GM12878 (cell line): ENCODE results near the gene KLHL7. TPM values are rescaled to one million over a fixed set of nuclear protein-coding genes. Genes with fewer than 3 reads are reported as not detected.
"Not testable (repeated sequence)": the region's sequence is repeated elsewhere in the genome, so short reads cannot be mapped to it uniquely, and the experiment has no call there.

Source experiments
- ATAC-seq: fragments of 200-7000 bp; cut with Tn5 transposase; 3 replicates; pipeline ENCODE4 v1.9.1; 2020; ENCODE audit warnings: mild to moderate bottlenecking, moderate library complexity
- BruUV-seq: library from RNA; stranded (reverse); fragments of 400-500 nt; replicated peaks from 2 replicates; lab custom pipeline; 2021; lab: Mats Ljungman, UMichigan
- CTCF ChIA-PET: fragments of 300-600 bp; sonication (Branson Sonifier 250); formaldehyde crosslinking; extraction: SDS; loops from one replicate; lab custom pipeline; 2021; ENCODE audit warnings: inconsistent platforms; lab: Yijun Ruan, JAX
- POLR2A ChIA-PET: fragments of 350-600 bp; formaldehyde crosslinking; extraction: SDS; loops from one replicate; lab custom pipeline; 2021; ENCODE audit warnings: inconsistent platforms; lab: Charles Lee
- RAD21 ChIA-PET: fragments of 300-600 bp; sonication (Branson Sonifier 250); formaldehyde crosslinking; loops from one replicate; lab custom pipeline; 2023; ENCODE audit warnings: antibody characterized with exemption; ENCODE audit not compliant: unreplicated experiment; lab: Charles Lee
- SMC1A ChIA-PET: fragments of 300-600 bp; sonication (Branson Sonifier 250); formaldehyde crosslinking; loops from one replicate; lab custom pipeline; 2023; ENCODE audit not compliant: unreplicated experiment, uncharacterized antibody; lab: Charles Lee
- DNase-seq: peaks from one replicate; pipeline ENCODE4 v3.0.0-alpha.2; 2011; ENCODE audit warnings: low read depth, low spot score
- FAIRE-seq: peaks from 3 replicates; lab custom pipeline; 2011; peaks lifted over from hg19 to GRCh38; lab: Jason Lieb, UNC
- H2AFZ ChIP-seq: 2 replicates; pipeline ENCODE4 v1.6.0; 2011; ENCODE audit warnings: low read depth, low read length, control low read depth; ENCODE audit not compliant: control insufficient read depth
- H3K27ac ChIP-seq: 2 replicates; pipeline ENCODE4 v1.5.1; 2011; ENCODE audit warnings: control low read depth; ENCODE audit not compliant: control insufficient read depth, insufficient read depth
- H3K27me3 ChIP-seq, 2 experiments: replicated peaks in 1 of 2; 2 replicates each; pipeline versions ENCODE4 v1.6.0 to v1.6.1; 2011; ENCODE audit warnings: low read length in 1 of 2; ENCODE audit not compliant: control insufficient read depth in 2 of 2, insufficient read depth in 2 of 2
- H3K36me3 ChIP-seq, 2 experiments: 2 replicates each; pipeline ENCODE4 v1.5.1; 2011; ENCODE audit warnings: low read length in 1 of 2; ENCODE audit not compliant: control insufficient read depth in 2 of 2, insufficient read depth in 2 of 2
- H3K4me1 ChIP-seq: 2 replicates; pipeline ENCODE4 v1.6.1; 2011; ENCODE audit warnings: mild to moderate bottlenecking, low read length, moderate library complexity, mixed read lengths; ENCODE audit not compliant: control insufficient read depth, insufficient read depth
- H3K4me2 ChIP-seq: 2 replicates; pipeline ENCODE4 v1.6.0; 2011; ENCODE audit warnings: control low read depth; ENCODE audit not compliant: control insufficient read depth, insufficient read depth
- H3K4me3 ChIP-seq: fragments of 200-600 bp; sonication (generic); 2 replicates; pipeline ENCODE4 v1.5.1; 2016
- H3K79me2 ChIP-seq: 2 replicates; pipeline ENCODE4 v1.6.0; 2011; ENCODE audit warnings: low read length; ENCODE audit not compliant: control insufficient read depth, insufficient read depth
- H3K9ac ChIP-seq: 2 replicates; pipeline ENCODE4 v1.8.0; 2011; ENCODE audit warnings: low read length, control low read depth, mixed read lengths; ENCODE audit not compliant: control insufficient read depth, insufficient read depth
- H3K9me3 ChIP-seq: replicated peaks from 3 replicates; pipeline ENCODE4 v1.5.1; 2011; ENCODE audit warnings: mild to moderate bottlenecking, low read length; ENCODE audit not compliant: control insufficient read depth, insufficient read depth
- H4K20me1 ChIP-seq: 2 replicates; pipeline ENCODE4 v1.6.0; 2011; ENCODE audit not compliant: control insufficient read depth, insufficient read depth
- BRCA1 ChIP-seq: IDR thresholded peaks from 2 replicates; pipeline ENCODE4 v1.6.1; 2011; ENCODE audit warnings: low read depth, low read length, improper control_type of control experiment
- IRF4 ChIP-seq: IDR thresholded peaks from 2 replicates; pipeline ENCODE4 v1.6.1; 2011; ENCODE audit warnings: low read depth, low read length
- MTA2 ChIP-seq: fragments of 450-650 bp; IDR thresholded peaks from 2 replicates; pipeline ENCODE4 v1.6.1; 2016; ENCODE audit warnings: low read depth, mild to moderate bottlenecking, moderate library complexity
- MYB ChIP-seq: fragments of 150-350 bp; IDR thresholded peaks from 2 replicates; pipeline ENCODE4 v1.6.1; 2014; ENCODE audit warnings: mild to moderate bottlenecking, low read depth, low read length, borderline replicate concordance
- NFYB ChIP-seq: IDR thresholded peaks from 2 replicates; pipeline ENCODE4 v1.6.1; 2011; ENCODE audit warnings: low read depth, mild to moderate bottlenecking, low read length, improper control_type of control experiment, moderate library complexity; ENCODE audit not compliant: insufficient read depth
- RBBP5 ChIP-seq: fragments of 200-600 bp; sonication (generic); conservative IDR thresholded peaks from 2 replicates; pipeline ENCODE4 v1.6.1; 2016
- RELA ChIP-seq: fragments of 450-650 bp; IDR thresholded peaks from 2 replicates; pipeline ENCODE4 v1.8.0; 2014; ENCODE audit warnings: borderline replicate concordance; ENCODE audit not compliant: partially characterized antibody
- SREBF2 ChIP-seq: IDR thresholded peaks from 2 replicates; pipeline ENCODE4 v1.6.1; 2012; ENCODE audit warnings: mild to moderate bottlenecking, low read length
- YBX1 ChIP-seq: fragments of 450-650 bp; IDR thresholded peaks from 2 replicates; pipeline ENCODE4 v1.6.1; 2016; ENCODE audit warnings: antibody characterized with exemption
- WGBS: methylation state at CpG from one replicate; pipeline ENCODE4 v1.1.6; 2016; ENCODE audit warnings: low lambda C conversion rate; ENCODE audit not compliant: insufficient replicate concordance, insufficient coverage; ENCODE audit errors: missing lambda C conversion rate; 5-methylcytosine and 5-hydroxymethylcytosine counted together
- in situ Hi-C: fragments of 300-500 bp; cut with MboI; formaldehyde crosslinking; loops from 9 replicates; pipeline ENCODE4 v1.14.3; 2018; ENCODE audit warnings: mixed read lengths
- intact Hi-C: fragments of 100-400 bp; cut with micrococcal nuclease; formaldehyde crosslinking; loops from one replicate; pipeline ENCODE4 v1.14.2; 2022; ENCODE audit not compliant: unreplicated experiment
- polyA plus RNA-seq, 11 experiments: library from polyadenylated mRNA; depleted of rRNA in 4 of 11; unstranded in 6 of 11; stranded (reverse) in 5 of 11; fragments of >200 nt; fragmentation: Nextera tagmentation in 4 of 11; fragmentation: Illumina TruSeq in 1 of 11; extraction: Ambion mirVana in 4 of 11; extraction: Trizol in 1 of 11; gene quantifications; 1 replicate in 1 of 11; 2 replicates in 10 of 11; pipeline versions ENCODE4 v1.2.1 to v1.2.3, GENCODE V29; 2011 to 2016; ENCODE audit warnings: inconsistent platforms in 2 of 11, missing spikeins in 2 of 11, low read depth in 1 of 11
- total RNA-seq, 4 experiments: library from RNA; depleted of rRNA in 3 of 4; stranded (reverse); fragments of >200 nt in 3 of 4; fragmentation: Illumina TruSeq in 1 of 4; extraction: Trizol in 1 of 4; gene quantifications; 2 replicates each; pipeline versions ENCODE4 v1.2.1 to v1.2.3, GENCODE V29; 2013 to 2021

The KLHL7 gene
- total and polyA plus RNA-seq, 10 of the 15 experiments (the other 5 are each of a cell fraction or from before 2014, with no cell fraction given): 6.4 to 38.7 (median 20.9) TPM

DNA sequence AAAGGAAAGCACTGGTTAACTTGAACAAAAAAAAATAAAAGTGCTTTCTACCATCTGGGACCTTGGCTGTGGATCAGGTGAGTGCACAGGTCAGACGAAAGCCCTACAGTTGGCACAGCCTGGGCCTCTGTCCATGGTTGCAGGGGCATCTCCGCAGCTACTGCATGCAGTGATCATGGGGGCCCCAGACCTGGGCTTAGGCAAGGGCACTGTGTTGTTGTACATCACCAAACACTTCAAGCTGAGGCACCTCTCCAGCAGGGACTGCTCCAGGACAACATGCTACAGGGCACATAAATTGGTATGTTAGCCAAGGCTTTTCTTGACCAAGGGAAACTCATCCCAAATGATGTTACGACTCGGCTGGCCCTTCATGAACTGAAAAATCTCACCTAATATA is 23.5 kb downstream of the KLHL7 start:
- ATAC-seq (no peak), DNase-seq (no peak), FAIRE-seq (no peak)
- Histone ChIP-seq H3K79me2 (no peaks in the 10 kb centered on the region), H3K9me3 (no peaks in the 10 kb centered on the region), H3K4me3 (no peak overlapping the region), H4K20me1 (no peaks in the 10 kb centered on the region), H3K4me2 (no peak overlapping the region), H3K36me3 (no peaks in the 10 kb centered on the region; a peak in 1 of 4 replicates), H3K27ac (no peak overlapping the region), H3K27me3 (no peaks in the 10 kb centered on the region), H3K4me1 (no peaks in the 10 kb centered on the region), H2AFZ (no peak overlapping the region), H3K9ac (no peak overlapping the region)
- 97% methylated on average over 4 of the region's 4 CpGs for WGBS
- ChIA-PET RAD21 (no interaction called here), SMC1A (interaction anchor here (1.0 kb wide), 1 partner anchor 15 kb away, joined by 4 read pairs; no protein-coding TSS in a partner anchor), CTCF (interaction anchor here (1.5 kb wide), 1 partner anchor 16 kb away, joined by 3 read pairs; no protein-coding TSS in a partner anchor), POLR2A (interaction anchor here (0.7 to 1.0 kb wide), 2 partner anchors 9 to 1768 kb away, joined by 3 to 7 read pairs; no protein-coding TSS in a partner anchor)
- intact Hi-C loops: no loop called here
- in situ Hi-C loops: no loop called here
- BruUV-seq: no TSS peak
- TF ChIP-seq RBBP5: no peak
- TF ChIP-seq SREBF2: no peak
- no peak for TF ChIP-seq IRF4
- TF ChIP-seq RELA: no peak
- no peak for TF ChIP-seq MYB
- TF ChIP-seq NFYB: no peak
- no peak for TF ChIP-seq BRCA1
- TF ChIP-seq YBX1: no peak
- no peak for TF ChIP-seq MTA2

DNA sequence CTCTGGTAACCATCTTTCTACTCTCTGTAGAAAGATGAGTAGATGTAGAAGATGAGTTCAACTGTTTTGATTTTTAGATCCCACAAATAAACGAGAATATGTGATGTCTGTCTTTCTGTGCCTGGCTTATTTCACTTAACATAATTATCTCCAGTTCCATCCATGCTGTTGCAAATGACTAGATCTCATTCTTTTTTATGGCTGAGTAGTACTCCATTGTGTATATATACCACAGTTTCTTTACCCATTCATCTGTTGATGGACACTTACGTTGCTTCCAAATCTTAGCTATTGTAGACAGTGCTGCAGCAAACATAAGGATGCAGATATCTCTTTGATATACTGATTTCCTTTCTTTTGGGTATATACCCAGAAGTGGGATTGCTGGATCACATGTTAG is 26.2 kb downstream of the KLHL7 start:
- H3K79me2 ChIP-seq, H3K27me3 ChIP-seq, POLR2A ChIA-PET, intact Hi-C loops, RAD21 ChIA-PET, H3K27ac ChIP-seq, ATAC-seq, H2AFZ ChIP-seq, H3K4me2 ChIP-seq, H3K36me3 ChIP-seq, H3K9me3 ChIP-seq, DNase-seq, FAIRE-seq, in situ Hi-C loops, H3K4me1 ChIP-seq, H3K9ac ChIP-seq, BruUV-seq, H4K20me1 ChIP-seq, H3K4me3 ChIP-seq, SMC1A ChIA-PET: not testable (repeated sequence)
- WGBS: 94% methylated on average over 2 of the region's 2 CpGs
- CTCF ChIA-PET: interaction anchor here (0.7 kb wide), 1 partner anchor 279 kb away, joined by 3 read pairs; no protein-coding TSS in a partner anchor
